ENCODE results near the gene OR2G6. TPM values are rescaled to one million over a fixed set of nuclear protein-coding genes. Genes with fewer than 3 reads are reported as not detected.
"Not testable (repeated sequence)": the region's sequence is repeated elsewhere in the genome, so short reads cannot be mapped to it uniquely, and the experiment has no call there.

The OR2G6 gene
- total RNA-seq, result not detected
- long read RNA-seq, result 0 reads

DNA sequence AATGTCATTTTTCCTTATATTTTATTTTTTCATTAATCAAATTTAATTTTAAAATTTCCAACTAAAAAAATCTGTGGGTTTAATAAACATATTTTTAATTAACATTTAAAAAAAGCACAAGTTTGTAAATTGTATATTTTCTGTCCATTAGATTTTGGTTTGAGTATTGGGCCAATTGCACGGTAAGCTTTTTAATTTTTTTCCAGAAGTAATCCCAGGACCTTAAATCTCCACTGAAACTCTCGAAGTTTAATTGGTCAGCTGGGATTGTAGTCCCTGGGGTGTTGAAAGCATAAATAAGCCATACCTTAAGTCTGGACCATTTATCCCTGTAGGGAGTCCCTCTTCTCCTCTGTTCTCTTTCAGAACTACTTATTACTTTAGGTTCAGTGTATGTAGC is at the start of gene OR2G6:
TSS of gene OR2G6 (plus strand) at position 301 of the 400 bp plus-strand sequence. CDS start 13,574 bp downstream, outside the sequence.
- H3K36me3 ChIP-seq; H3K4me3 ChIP-seq; intact Hi-C loops (cut with DNase I): not testable (repeated sequence)

DNA sequence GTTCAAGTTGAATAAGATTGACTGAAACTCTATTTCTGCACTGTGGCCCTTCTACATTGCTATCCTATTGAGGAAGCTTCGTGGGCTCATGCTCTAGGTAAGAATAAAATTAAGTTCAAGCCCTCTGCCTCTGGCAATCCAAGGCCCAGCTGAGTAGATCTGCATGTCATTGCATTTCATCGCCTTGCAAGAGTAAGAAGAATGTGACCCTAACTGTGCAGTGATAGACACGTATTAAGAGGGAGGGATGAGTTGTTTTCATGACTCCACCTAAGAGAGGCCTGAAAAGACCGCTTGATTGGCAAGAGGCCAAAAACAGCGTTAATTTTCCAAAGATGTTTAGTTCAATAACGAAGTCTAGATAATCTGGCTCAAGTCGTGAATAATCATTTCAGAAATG is 48.8 kb upstream of the OR2G6 start:
- 48% methylated on average over 7 of the region's 7 CpGs for WGBS (ENCODE audit: insufficient coverage, low coverage, low lambda C conversion rate, missing lambda C conversion rate)
- ATAC-seq, result not testable (repeated sequence)

More for the DNA sequence above, at the start of gene OR2G6:
- not testable (repeated sequence) for ATAC-seq, H3K9me3 ChIP-seq, H3K27ac ChIP-seq, DNase-seq, H3K4me1 ChIP-seq, H3K27me3 ChIP-seq
- no CpG with 5 or more reads among the region's 2 CpGs for WGBS (ENCODE audit: insufficient coverage, low coverage, low lambda C conversion rate, missing lambda C conversion rate)

DNA sequence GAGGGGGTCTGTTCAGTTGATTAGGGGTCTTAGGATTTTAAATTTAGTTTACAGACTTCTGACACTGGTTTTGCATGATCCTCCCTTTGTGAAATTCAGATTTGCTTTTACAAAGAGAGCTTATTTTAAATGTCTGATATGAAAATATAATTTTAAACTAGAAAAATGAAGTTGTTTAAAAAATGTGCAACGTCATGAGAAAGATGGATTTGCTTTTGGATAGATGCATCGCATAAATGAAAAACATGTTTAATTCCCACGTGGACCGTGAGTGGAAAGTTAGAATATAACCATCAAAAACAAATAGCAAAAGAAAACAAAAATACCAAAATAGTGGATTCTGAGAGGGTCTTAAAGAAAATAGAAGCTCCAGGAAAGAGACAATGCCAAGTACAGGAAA is 36.7 kb upstream of the OR2G6 start:
- Histone ChIP-seq H3K4me1 (no peaks in the 10 kb centered on the region), H3K36me3 (no peaks in the 10 kb centered on the region), H3K9me3 (no peaks in the 10 kb centered on the region), H3K4me3 (no peak overlapping the region), H3K27me3 (no peaks in the 10 kb centered on the region), H3K27ac (no peak overlapping the region)
- DNase-seq (no peak), ATAC-seq (no peak)
- intact Hi-C loops (cut with DNase I), result no loop called here
- 65% methylated on average over 4 of the region's 4 CpGs for WGBS (ENCODE audit: insufficient coverage, low coverage, low lambda C conversion rate, missing lambda C conversion rate)
- no peak for TF ChIP-seq POLR2A (IDR thresholded peaks at IDR 0.05)
- TF ChIP-seq, protein P1, sequence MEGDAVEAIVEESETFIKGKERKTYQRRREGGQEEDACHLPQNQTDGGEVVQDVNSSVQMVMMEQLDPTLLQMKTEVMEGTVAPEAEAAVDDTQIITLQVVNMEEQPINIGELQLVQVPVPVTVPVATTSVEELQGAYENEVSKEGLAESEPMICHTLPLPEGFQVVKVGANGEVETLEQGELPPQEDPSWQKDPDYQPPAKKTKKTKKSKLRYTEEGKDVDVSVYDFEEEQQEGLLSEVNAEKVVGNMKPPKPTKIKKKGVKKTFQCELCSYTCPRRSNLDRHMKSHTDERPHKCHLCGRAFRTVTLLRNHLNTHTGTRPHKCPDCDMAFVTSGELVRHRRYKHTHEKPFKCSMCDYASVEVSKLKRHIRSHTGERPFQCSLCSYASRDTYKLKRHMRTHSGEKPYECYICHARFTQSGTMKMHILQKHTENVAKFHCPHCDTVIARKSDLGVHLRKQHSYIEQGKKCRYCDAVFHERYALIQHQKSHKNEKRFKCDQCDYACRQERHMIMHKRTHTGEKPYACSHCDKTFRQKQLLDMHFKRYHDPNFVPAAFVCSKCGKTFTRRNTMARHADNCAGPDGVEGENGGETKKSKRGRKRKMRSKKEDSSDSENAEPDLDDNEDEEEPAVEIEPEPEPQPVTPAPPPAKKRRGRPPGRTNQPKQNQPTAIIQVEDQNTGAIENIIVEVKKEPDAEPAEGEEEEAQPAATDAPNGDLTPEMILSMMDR (IDR thresholded peaks at IDR 0.05), result no peak

More for the DNA sequence above, 48.8 kb upstream of the OR2G6 start:
- H3K27ac ChIP-seq; DNase-seq; H3K36me3 ChIP-seq; intact Hi-C loops (cut with DNase I); H3K27me3 ChIP-seq; H3K4me1 ChIP-seq; H3K4me3 ChIP-seq; H3K9me3 ChIP-seq: not testable (repeated sequence)

DNA sequence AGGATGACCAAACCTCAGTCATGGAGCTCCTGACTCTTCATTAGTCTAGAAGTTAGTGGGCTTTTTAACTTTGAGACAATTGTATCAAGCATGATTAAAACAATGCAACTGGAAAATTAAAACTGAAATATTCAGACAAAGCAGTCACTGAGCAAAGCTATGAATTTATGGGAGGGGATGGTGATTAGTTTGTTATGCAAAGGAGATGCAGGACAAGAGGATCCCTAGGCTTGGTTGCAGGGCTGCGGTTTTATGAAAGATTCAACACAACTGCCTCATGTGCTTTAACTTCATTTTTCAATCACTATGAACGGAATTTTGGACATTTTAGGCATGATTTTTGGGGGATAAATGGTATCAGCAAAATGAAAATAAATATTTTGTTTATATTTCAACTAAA is 35.8 kb upstream of the OR2G6 start:
- WGBS (ENCODE audit: insufficient coverage, low coverage, low lambda C conversion rate, missing lambda C conversion rate), result 41% methylated on average over 2 of the region's 2 CpGs
- H3K4me3 ChIP-seq; ATAC-seq; H3K27me3 ChIP-seq; H3K27ac ChIP-seq; H3K9me3 ChIP-seq; intact Hi-C loops (cut with DNase I); DNase-seq; H3K36me3 ChIP-seq; H3K4me1 ChIP-seq: not testable (repeated sequence)

DNA sequence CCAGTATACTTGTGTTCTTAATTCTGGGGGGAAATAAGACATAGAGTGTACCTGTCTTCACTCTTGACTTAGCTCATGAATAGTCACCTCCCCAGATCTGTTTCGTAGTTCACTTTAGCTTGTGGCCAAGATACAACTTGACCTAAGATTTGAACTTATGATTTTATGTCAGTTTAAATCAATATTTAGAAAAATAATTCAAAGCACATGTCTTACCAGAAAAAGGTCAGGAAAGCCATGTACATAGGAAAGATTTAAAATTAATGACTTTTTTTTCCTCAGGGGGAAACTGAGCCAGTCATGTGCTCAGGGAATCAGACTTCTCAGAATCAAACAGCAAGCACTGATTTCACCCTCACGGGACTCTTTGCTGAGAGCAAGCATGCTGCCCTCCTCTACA is 34.8 kb upstream of the OR2G6 start, which contains the start of gene OR2T3:
TSS of gene OR2T3 (plus strand) at position 301 of the 400 bp plus-strand sequence. CDS start at position 301, 0 bp downstream.
- WGBS (ENCODE audit: insufficient coverage, low coverage, low lambda C conversion rate, missing lambda C conversion rate), result 33% methylated on average over 1 of the region's 2 CpGs
- H3K9me3 ChIP-seq; H3K4me3 ChIP-seq; H3K36me3 ChIP-seq; H3K27me3 ChIP-seq; intact Hi-C loops (cut with DNase I); ATAC-seq; DNase-seq; H3K27ac ChIP-seq; H3K4me1 ChIP-seq: not testable (repeated sequence)

DNA sequence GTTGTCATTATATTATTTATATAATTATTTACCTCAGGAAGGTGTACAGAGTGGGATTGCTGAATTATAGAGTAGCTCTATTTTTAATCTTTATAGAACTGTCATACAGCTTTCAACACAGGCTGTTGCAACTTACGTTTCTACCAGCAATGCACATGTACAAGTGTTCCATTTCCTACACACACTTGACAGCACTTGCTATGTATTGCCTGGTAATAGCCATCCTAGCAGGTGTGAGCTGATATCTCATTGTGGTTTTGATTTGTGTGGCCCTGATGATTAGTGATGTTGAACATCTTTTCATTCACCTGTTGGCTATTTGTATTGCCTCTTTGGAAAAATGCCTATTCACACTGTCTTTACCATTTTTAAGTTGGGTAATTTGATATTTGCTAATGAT is 32.2 kb upstream of the OR2G6 start:
- intact Hi-C loops (cut with DNase I); ATAC-seq: not testable (repeated sequence)
- WGBS (ENCODE audit: insufficient coverage, low coverage, low lambda C conversion rate, missing lambda C conversion rate), result no CpG with 5 or more reads among the region's 1 CpG

DNA sequence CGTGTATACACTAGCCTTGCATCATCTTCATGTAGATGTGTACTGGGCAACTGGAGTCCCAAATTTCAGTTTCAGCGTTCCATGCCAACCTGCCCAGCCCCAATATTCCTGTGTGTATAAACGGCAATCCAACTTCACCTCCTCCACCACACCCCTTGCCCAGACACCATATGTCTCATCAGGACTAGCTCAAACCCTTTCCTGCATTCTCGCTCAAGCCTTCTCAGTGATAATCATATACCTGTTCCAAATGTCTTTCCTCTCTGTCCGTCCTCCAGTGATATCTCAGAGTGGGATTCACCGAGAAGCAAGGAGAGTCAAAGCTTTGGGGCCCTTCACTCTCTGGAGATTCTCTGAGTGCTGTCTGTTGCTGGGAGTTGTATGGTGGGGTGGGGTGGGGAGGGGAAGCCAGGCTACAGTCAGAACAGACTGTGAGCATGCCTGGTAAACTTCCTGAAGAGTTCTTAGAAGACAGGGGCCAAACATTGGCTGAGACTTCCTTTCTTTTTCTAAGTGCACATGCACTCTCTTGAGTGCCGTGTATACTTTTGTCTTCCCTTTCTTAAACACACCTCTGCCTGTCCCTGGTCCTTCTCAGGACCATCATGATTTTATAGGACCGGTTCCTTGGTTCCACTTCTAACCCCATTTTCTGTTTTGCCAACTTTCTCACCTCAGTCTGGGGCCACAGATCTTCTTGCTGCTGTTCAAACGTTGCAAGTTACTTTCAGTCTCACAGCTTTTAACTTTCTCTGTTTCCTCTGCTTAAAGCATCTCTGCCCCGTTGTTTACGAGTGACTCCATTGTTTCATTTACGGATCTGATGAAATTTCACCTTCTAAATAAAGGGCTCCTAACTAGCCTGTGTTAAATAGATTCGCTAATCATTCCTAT is 25.9 kb upstream of the OR2G6 start:
- DNase-seq; ATAC-seq; H3K27ac ChIP-seq; intact Hi-C loops (cut with DNase I); H3K27me3 ChIP-seq; H3K4me3 ChIP-seq; H3K36me3 ChIP-seq; H3K9me3 ChIP-seq; H3K4me1 ChIP-seq: not testable (repeated sequence)
- WGBS (ENCODE audit: insufficient coverage, low coverage, low lambda C conversion rate, missing lambda C conversion rate), result 38% methylated on average over 13 of the region's 13 CpGs

More for the DNA sequence above, 32.2 kb upstream of the OR2G6 start:
- H3K4me3 ChIP-seq, H3K4me1 ChIP-seq, H3K27me3 ChIP-seq, H3K27ac ChIP-seq, DNase-seq, H3K36me3 ChIP-seq, H3K9me3 ChIP-seq: not testable (repeated sequence)

DNA sequence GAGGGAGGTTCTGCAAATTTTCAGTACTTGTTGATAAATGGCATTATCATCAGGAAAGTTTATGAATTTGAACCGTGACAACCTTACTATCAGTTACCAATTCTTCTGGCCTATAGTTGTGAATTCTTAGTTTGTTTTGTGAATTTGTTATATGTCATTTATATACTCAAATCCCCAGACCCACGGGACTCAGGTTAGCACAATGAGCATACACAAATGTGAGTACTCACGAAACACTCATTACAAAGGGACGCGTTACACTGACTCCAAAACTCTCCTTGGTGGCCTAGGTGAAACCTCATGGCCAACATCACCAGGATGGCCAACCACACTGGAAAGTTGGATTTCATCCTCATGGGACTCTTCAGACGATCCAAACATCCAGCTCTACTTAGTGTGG is 19.6 kb upstream of the OR2G6 start, which contains the start of gene OR2T5:
TSS of gene OR2T5 (plus strand) at position 301 of the 400 bp plus-strand sequence. CDS start at position 301, 0 bp downstream.
- H3K27me3 ChIP-seq; intact Hi-C loops (cut with DNase I); ATAC-seq: not testable (repeated sequence)

DNA sequence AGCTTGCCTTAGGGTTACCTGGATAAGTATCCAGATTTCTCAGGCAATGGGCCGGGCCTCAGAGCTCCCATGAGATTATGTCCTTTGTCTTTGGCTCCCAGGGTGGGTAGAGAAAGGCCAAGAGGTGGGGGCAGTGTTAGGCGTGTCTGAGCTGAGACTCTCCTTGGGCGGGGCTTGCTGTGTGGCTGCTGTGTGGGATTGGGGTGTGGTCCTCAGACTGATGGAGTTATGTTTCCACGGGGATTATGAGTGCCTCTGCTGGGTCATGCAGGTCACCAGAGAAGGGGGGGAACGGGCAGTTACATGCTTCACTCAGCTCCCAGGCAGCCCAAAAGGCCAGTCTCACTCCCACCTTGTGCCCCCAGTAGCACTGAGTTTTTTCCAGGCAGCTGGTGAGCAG is 11.2 kb upstream of the OR2G6 start:
- H3K4me1 ChIP-seq; H3K27ac ChIP-seq; ATAC-seq; H3K27me3 ChIP-seq; intact Hi-C loops (cut with DNase I); H3K4me3 ChIP-seq; H3K9me3 ChIP-seq; H3K36me3 ChIP-seq; DNase-seq: not testable (repeated sequence)
- WGBS (ENCODE audit: insufficient coverage, low coverage, low lambda C conversion rate, missing lambda C conversion rate), result no CpG with 5 or more reads among the region's 5 CpGs

More for the DNA sequence above, 19.6 kb upstream of the OR2G6 start, which contains the start of gene OR2T5:
- not testable (repeated sequence) for H3K36me3 ChIP-seq, H3K4me1 ChIP-seq, DNase-seq, H3K4me3 ChIP-seq, H3K9me3 ChIP-seq, H3K27ac ChIP-seq
- 63% methylated on average over 4 of the region's 6 CpGs for WGBS (ENCODE audit: insufficient coverage, low coverage, low lambda C conversion rate, missing lambda C conversion rate)

DNA sequence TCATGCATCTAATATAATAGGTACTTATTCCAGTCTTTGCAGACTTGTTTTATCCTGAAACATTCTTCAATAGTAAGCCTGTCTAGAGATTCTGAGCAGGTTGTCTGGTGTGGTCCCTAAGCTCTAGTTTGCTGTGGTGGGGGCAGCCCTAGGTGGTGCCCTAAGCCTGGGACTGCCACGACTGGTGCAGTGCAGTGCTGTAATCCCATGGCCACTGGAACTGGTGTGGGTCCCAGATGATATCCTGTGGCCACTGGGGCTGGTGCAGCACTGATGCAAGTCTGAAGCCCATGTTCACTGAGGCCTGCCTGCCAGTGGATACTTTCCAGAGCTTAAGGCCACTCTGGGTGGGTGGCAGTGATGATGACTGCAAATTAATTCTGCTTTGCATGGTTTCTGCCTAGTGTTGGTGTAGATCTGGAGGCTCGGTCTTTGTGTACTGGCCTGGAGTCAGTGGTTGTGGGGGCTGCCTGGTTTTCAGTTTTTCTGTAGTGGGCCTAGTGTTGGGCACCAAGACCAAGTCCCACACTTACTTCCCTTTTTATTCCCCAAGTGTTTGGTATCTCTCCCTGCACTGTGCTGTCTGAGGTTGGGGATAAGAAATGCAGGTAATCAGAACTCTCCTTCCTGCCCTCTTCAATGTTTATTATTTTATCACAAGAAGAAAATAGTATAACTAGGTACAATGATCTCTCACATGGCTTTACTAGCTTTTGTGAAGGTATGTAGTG is 7.4 kb upstream of the OR2G6 start:
- intact Hi-C loops (cut with DNase I), result not testable (repeated sequence)
- peak in 1 of 4 donors; percentile 25 for ATAC-seq
- 73% methylated on average over 1 of the region's 2 CpGs for WGBS (ENCODE audit: insufficient coverage, low coverage, low lambda C conversion rate, missing lambda C conversion rate)

More for the DNA sequence above, 7.4 kb upstream of the OR2G6 start:
- not testable (repeated sequence) for H3K9me3 ChIP-seq, H3K27me3 ChIP-seq, DNase-seq, H3K27ac ChIP-seq, H3K4me1 ChIP-seq, H3K36me3 ChIP-seq, H3K4me3 ChIP-seq

All from right lobe of liver (tissue), 6 donors.